GM19240 (cell line): Measurements from ENCODE around the gene TBL1XR1.
"Not testable (repeated sequence)": the region's sequence is repeated elsewhere in the genome, so short reads cannot be mapped to it uniquely, and the experiment has no call there.

Source experiments
- DNase-seq: peaks from one replicate; pipeline ENCODE4 v3.0.0; 2011; ENCODE audit warnings: low spot score; ENCODE audit not compliant: insufficient read length

The TBL1XR1 gene

DNA sequence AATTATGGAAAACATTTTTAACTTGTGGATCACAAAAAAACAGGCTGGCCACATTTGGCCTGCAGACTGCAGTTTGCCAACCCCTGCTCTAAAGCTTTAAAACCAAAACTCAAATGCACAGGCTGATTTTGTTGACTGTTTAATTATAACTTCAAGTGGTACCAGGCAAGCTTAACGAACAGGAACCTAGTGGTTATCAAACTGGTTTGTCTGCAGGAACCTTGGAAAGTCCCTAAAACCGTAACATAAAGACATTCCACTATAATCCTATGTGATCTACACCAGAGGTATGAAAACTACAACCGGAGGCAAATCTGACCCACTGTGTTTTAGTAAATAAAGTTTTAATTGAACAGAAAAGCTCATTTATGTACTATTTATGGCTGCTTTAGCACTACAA, 52.4 kb downstream of the TBL1XR1 start:
- no peak for DNase-seq

DNA sequence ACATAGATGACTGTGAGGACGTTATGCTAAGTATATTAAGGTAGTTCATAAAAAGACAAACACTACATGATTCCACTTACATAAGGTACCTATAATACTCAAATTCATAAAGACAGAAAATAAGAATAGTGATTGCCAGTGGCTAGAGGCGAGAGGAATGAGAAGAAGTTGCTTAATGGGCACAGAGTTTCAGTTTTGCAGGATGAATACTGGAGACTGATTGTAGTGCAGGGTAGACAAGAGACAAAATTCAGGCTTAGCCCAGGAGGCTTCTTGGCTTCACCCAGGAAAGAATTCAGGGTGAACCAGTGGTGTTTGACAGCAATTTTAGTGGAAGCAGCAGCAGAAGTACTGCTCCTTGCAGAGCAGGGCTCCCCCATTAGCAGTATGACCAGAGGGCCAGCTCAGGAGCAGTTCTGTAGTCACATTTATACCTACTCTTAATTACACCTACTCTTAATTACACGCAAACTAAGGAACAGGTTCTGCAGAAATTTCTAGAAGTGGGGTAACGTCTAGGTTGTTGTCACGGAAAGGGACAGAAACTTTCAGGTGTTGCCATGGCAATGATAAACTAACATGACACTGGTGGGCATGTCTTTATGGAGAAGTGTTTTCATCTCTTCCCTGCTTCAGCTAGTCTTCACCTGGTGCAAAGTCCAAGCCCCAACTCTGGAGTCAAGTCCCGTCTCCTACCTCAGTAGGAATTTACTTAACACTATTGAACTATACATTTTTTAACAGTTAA, 55.2 kb downstream of the TBL1XR1 start:
- DNase-seq = no peak

DNA sequence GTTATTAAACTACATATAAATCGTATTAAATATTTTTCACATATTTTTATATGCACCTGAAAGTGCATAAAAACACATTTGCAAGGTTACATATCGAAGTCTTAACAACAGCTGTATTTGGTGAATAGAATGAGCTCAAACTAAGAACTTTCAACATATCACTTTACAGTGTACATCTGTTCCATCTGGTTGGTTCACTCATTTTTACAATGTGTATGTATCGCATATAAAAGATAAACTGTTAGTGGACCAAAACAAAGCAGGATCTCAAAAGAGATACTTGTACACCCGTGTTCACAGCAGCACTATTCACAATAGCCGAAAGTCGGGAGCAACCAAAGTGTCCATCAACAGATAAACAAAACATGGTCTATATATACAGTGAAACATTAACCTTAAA, 55.8 kb downstream of the TBL1XR1 start:
- no peak for DNase-seq

DNA sequence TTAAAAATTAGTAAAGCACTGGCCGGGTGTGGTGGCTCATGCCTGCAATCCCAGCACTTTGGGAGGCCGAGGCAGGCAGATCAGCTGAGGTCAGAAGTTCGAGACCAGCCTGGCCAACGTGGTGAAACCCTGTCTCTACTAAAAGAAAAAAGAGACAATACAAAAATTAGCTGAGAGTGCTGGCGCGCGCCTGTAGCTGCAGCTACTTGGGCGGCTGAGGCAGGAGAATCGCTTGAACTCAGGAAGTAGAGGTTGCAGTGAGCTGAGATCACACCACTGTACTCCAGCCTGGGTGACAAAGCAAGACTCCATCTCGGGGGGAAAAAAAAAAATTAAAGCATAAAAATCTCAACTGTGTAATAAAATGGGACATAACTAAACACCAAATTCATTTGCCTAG, 58.1 kb downstream of the TBL1XR1 start:
- DNase-seq = not testable (repeated sequence)

DNA sequence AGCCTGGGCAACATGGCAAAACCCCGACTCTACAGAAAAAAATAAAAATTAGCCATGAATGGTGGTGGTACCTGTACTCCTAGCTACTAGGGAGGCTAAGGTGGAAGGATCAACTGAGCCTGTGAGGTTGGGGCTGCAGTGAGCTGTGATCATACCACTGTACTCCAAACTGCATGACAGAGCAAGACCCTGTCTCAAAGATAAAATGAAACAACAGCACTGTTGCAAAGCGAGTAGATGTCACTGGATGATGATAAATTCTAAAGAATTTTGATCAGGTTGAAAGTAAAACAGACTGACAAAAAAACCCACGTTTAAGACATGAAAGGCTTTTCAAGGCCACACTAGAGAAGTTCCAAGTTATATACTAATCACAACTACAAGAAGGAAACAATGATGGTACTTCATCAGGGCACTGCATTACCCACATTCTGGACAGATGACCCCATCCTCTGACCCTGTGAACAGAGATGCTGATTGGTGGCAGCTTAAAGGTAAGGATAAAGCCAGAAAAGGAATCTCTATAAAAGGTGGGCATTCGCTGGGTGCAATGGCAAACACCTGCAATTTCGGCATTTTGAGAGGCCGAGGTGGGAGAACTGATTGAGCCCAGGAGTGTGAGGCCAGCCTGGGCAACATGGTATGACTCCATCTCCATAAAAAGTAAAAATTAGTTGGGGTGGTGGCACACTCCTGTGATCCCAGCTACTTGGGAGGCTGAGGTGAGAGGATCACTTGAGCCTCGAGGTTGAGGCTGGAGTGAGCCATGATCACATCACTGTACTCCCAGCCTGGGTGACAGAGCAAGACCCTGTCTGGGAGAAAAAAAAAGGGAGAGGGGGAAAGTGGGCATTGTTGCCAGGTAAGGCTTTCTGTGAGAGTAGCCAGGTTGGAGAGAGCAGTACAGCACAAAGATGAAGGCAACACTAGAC, 59.2 kb downstream of the TBL1XR1 start:
- no peak for DNase-seq

DNA sequence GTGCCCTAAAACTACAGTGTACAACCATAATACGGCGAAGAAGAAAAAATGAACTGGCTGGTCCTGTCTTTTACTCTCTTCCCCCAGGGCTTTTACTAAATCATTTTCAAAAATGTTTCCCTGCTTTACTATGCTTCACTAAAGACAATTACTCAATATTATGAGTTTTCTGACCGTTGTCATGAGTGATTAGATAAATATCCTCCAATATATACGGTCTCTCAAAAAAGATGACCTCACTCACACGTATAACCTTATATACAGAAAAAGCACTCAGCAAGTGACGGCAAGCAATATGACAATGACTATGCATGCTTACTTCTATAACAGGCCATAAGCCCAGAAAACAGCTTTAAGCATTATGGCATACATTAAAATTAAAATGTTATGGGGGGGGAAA, 60.5 kb downstream of the TBL1XR1 start:
- DNase-seq = no peak

DNA sequence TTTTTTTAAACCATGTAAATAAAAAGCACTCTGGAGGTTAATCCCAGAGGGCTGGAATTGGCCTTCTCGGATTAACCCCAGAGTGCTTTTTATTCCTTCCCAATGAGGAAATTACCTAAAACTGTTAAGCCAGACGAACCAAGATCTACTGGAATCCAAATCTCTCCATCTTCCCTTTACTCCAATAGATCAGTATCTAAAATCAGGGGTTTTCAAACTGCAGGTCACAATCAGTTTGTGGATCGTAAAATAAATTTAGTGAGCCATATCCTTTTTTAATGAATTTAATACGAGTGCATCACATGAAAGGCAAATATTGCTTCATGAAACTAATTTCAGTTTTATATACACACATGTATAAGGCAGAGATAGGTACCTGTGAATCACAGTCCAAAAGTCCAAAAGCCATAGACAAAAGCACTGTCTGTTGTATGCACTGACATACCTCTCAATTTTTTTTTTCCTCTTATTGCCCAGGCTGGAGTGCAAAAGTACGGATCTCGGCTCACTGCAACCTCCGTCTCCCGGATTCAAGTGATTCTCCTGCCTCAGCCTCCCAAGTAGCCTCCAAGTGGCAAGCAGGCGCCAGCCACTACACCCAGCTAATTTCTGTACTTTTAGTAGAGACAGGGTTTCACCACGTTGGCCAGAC, 61.3 kb downstream of the TBL1XR1 start:
- DNase-seq = no peak

DNA sequence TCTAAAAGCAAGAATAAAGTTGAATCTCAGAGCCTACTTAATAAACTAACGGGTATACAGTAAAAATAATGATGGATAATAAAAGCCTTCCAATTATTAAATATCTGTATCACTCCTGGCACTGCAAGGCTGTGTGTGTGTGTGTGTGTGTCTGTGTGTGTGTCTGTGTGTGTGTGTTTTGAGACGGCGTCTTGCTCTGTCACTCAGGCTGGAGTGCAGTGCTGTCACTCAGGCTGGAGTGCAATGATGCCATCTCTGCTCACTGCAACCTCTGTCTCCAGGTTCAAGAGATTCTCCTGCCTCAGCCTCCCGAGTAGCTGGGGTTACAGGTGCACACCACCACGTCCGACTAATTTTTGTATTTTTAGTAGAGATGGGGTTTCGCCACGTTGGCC, 62.5 kb downstream of the TBL1XR1 start:
- no peak for DNase-seq

DNA sequence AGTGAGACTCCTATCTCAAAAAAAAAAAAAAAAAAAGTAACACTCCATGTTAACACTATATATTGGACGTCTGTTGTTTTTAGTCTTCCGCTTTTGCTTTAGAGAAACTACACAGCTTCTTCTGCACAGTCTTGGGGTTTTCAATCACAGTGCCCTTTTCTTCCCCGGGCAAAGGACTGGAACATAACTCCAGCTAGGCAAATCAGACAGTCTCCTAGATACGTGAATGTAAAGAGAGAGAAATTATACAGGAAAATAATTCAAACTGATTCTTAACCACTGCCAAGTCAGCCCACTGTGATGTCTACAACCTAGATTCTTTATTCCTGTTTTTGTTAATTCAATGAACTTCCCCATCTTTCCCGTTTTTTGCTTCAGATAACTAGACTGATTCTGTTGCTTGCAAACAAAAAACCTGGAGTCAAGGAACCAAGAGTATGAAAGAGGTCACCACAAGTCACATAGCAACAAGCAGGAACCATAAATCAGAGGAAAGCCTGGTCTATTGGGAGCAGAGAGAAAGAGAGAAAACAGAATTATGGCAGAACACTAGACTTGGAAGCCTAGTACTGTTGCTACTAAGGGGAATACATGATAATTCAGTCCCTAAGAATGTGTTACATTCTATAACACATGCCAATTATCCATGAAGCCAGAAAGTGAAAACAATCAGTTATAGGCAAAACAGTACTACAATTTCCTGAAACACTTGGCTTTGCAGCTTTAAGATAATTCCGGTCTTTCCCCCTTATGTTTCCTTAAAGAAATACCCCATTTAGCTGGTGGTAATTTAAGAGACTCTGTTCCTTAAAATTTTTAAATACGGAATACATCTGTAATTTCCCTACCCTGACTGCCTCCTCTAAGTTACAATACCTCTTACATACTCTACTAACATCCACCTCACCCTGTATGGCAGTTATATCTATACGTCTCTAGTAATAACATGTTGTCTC, 63.1 kb downstream of the TBL1XR1 start:
- DNase-seq = no peak

DNA sequence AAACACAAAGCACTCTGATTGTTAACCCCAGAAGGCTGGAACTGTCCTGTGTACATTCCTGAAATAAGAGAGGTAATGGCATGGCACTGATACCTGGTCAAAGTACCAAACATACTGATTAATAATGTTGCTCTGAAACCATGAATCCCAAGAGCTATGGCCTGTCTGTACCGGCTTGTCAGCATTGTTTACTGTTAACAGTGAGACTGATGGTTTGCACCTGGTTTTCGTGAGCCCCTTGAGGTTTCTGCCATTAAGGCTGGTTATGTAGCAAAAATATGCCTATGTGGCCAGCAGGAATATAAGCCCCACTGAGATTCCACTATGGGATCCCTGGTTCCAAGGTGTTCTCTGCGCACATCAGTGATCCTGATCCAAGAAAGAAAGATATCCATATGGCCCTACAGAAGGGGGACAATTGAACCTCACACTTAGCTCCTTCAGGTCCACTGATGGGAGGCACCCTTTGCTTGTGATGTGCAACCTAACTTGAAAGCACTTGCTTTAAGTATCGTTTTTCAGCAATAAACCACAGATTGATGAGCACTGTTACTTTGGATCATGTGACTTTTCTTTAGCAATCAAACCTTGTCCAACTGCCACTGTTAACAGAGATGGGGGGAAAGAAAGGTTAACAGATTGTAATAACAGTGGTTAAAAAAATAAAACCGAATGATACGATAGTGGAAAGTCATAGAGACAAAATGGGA, 65.2 kb downstream of the TBL1XR1 start:
- DNase-seq = no peak

DNA sequence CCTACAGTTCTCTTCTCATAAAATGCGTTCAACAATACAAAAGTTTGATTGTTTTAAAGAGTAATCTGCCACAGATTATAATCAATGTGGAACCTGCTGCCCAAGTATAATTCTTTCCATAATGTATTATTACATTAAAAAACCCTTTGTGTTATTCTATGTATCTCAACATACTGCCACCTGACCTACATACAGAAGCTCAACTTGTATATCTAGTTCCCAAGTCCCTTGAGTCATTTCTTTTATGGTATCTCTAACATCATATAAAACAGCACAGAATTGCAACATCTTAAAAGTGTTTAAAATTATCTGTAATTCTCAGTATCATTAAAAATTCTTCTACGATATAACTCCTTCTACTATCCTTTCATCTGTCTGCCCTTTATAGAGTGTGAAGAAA, 70.3 kb downstream of the TBL1XR1 start:
- no peak for DNase-seq

DNA sequence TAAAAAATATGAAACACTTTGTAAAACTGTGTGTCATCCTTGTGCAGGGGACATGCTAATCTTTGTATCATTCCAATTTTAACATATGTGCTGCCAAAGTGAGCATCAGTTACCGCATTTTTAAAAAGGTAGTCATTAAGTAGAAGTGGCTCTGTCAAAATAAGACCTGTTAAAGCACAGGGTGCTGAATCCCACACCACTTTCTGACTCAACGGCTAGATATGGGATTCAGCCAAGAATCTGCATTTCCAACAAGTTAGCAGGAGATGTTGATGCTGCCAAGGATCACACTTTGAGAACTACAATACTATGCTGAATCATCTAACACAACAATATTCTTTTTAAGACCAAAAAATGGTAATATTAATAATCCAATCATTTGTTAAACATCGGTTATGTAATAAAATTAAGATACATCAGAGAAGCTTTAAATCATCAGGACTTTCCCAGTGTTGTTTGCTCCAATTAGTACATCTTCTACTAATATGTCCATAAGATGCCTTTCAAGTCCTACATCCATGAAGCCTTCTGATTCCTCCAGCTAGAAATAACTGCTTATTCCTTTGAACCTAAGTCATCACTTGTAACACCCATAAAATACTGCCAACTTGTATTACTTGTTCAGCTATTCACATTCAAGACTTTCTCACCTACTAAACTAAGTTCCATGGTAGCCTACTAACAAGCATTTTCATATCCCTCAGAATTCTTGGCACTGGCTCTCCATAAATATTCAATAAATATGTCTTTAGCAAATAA, 71.1 kb downstream of the TBL1XR1 start:
- no peak for DNase-seq

DNA sequence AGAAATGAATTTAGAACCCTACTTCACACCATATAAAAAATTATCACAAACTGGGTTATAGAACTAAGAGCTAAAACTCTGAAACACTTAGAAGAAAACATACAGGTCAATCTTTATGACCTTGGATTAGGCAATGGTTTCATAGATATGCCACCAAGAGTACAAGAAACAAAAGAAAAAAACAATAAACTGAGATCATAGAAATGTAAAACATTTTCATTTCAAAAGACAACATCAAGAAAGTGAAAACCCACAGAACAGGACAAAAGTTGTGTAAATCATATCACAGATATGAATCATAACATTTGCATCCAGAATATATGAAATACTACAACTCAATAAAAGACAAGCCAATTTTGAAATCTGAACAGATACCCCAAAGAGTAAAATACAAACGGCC, 72.4 kb downstream of the TBL1XR1 start:
- DNase-seq = no peak

DNA sequence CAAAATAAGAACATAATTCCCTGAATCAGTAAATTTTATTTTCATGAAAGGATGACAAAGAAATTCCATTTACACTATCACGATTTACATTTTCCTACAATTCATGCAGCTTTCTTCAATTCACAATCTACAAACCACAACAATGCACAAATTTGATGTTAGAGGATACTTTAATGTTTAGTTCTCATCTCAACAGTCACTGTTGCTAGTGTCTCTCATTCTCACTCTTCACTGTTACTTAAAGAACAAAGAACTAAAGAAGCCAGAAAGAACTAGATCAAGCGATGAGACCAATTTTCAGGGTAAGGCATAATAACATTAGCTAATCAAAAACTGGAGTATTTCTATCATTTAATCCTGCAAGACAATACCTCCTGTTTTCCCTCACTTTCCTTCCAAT, 73.5 kb downstream of the TBL1XR1 start:
- DNase-seq = no peak

DNA sequence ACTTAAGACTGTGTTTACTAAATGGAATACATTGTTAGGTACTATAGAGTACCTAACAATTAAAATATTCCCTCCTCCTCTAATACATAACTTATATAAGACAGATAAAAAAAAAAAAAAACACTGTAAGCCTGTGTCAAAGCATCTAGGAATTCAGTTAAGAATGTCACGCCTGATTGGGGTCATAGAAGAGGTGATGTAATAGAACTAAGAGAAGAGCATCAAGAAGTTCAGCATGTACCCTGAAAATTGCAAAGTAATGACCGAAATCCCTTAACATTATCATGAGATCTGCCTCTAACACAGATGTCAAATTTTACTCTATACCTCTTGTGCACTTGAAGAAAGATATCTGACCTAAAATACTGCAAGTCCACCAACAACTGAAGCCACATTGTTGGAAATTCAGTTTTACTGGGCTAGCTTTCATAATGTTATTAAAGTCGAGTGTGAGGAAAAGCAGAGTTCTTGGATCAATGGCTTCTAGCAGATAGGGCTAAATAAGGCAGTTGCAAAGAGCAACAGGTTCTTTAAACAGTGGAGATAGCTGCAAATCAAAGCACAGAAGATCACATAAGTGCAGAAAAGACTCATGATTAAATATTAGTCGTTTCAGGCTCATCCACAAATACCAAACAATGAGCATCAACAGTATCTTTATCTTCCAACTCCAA, 75.0 kb downstream of the TBL1XR1 start:
- no peak for DNase-seq

DNA sequence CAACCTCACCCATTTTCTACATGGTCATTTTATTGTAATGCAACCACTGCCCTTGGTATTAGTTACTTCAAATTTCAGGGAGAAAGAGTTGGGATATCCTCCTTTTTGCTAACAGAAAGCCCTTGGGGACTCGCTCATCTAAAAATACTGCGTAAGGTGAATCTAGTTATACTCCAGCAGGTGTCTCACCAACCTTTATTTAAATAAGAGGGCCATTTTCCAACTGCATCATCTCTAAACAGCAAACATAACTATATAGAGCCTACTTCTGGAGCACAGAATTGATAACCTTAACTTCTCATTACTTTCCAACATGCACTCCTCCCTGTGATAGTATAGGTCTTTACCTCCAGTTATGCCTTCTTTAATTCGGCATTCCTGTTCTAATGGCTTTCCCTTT, 77.5 kb downstream of the TBL1XR1 start:
- DNase-seq = no peak

DNA sequence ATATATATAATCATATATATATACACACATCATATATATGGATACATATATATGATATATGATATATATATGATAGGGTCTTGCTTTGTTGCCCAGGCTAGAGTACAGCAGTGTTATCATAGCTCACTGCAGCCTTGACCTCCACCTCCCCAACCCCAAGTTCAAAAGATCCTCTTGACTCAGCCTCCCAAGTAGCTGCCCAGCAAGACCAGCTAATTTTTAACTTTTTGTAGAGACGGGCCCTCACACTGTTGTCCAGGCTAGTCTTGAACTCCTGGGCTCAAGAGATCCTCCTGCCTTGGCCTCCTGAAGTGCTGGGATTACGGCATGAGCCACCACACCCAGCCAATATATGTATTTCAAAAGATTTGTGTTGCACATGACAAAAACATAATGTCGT, 83.0 kb downstream of the TBL1XR1 start:
- DNase-seq = no peak

DNA sequence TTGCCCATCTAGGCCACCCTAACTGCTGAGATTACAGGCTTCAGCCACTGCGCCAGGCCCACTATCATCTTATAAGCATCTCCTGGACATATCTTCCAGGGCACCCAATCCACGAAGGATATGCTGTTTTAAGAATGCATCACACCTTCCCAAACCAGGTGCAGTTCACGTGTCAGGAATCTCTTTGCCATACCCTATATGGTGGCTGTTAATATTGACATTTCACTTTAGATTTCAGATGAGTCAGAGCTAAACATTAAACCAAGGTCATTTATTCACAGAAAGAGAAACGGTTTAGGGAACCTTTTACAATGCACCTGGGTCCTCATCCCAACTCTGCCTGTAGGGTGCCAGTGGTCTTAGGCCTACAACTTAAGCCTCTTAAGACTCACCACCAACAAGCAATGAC, 85.7 kb downstream of the TBL1XR1 start:
- DNase-seq = no peak

DNA sequence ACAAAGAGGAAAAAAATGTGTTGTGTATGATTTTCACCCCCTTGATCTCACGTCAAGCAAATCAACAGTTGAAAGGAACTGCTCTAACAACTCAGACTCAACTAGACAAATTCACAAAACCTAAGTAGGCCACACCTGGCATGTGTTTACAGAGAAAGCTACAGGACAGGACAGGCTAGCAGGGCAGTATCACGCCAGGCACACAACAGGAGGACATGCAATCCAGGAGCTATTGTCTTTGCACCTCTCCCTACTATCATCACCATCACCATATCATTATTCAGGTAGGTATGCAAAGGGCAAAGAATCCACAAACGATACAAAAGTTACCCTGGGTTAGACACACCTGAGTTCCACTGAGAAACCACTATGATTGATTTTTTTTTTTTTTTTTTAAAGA, 86.4 kb downstream of the TBL1XR1 start:
- DNase-seq = no peak
